HEK293T (cell line): ENCODE measurements around the gene NPHP3.

Experiments
- ELF4 ChIP-seq: fragments of 450-650 bp; IDR thresholded peaks from 2 replicates; pipeline ENCODE4 v1.6.1; 2017; ENCODE audit warnings: antibody characterized with exemption
- FOXA1 ChIP-seq: fragments of 450-650 bp; IDR thresholded peaks from 2 replicates; pipeline ENCODE4 v1.6.1; 2016; ENCODE audit warnings: mild to moderate bottlenecking
- FOXM1 ChIP-seq: fragments of 450-650 bp; IDR thresholded peaks from 2 replicates; pipeline ENCODE4 v1.6.1; 2017; ENCODE audit warnings: mild to moderate bottlenecking, borderline replicate concordance
- SUZ12 ChIP-seq: fragments of 450-650 bp; IDR thresholded peaks from 2 replicates; pipeline ENCODE4 v1.6.1; 2016; ENCODE audit warnings: mild to moderate bottlenecking
- ZNF384 ChIP-seq: fragments of 450-650 bp; IDR thresholded peaks from 2 replicates; pipeline ENCODE4 v1.6.1; 2016

DNA sequence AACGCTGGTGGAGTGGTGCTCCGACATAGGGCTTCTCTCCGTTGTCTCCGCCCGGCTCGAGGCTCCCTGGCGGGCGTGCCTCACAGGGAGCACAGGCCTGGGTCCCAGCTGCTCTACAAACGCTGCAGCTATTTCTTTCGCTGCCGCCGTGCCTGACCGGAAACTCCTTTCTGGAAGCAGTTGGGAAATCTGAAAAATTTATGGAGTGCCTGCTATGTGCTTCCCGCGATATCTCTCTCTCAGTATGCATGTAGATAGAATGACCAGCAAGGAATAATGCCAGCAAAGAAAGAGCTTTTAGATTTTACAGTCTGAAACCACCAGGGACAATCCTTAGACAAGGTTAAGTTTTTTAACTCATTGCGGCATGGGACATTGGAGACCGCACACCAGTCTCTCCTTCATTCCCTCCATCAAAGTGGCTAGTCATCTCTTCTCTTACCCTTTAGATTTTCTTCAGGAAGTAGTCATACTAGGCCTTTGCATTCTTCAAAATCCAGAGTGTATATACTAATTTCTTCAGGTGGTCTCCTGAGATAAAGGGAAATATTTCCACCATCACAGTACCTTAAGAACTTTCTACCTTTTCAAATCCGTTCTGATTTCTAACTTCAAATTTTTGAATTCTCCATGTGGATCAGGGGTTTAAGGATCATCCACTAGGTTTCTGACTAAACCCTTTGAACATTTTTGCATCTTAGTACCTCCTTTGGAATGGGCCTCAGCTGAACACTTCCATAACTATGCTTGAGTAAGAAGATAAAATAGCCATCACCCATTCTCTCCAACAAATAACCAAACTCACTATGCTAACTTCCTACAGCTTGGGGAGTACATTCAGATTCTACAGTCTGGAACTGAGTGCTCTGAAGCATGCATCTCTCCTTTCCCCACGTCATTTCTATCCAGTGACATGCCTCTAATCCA is 1.1 kb upstream of the NPHP3 start:
- TF ChIP-seq FOXM1, result no peak
- TF ChIP-seq SUZ12, result no peak
- TF ChIP-seq ZNF384, result no peak
- no peak for TF ChIP-seq ELF4
- TF ChIP-seq FOXA1, result no peak
